Natural killer cell (primary cell): ENCODE data around the gene PIP5K1B. TPM values are rescaled to one million over a fixed set of nuclear protein-coding genes. Genes with fewer than 3 reads are reported as not detected.

Experiments
- ATAC-seq, 3 donors: fragments of 150-1000 bp in 2 of 3; fragments of 200-7000 bp in 1 of 3; cut with Tn5 transposase; 1 replicate in 1 of 3; 2 replicates in 2 of 3; pipeline ENCODE4 v1.10.0; 2021; ENCODE audit warnings: mild to moderate bottlenecking in 2 of 3, moderate library complexity in 2 of 3
- DNase-seq, 2 donors: peaks; one replicate each; pipeline versions ENCODE4 v3.0.0 to v3.0.0-alpha.2; 2013 to 2021; ENCODE audit warnings: mixed read lengths in 1 of 2
- H3K27ac ChIP-seq: one replicate; pipeline ENCODE4 v1.5.1; 2013; ENCODE audit warnings: mild to moderate bottlenecking, low read length
- H3K27me3 ChIP-seq: one replicate; pipeline ENCODE4 v1.6.1; 2013; ENCODE audit warnings: low read length; ENCODE audit not compliant: control insufficient read depth, insufficient read depth
- H3K36me3 ChIP-seq: one replicate; pipeline ENCODE4 v1.6.1; 2013; ENCODE audit warnings: low read length; ENCODE audit not compliant: control insufficient read depth, insufficient read depth
- H3K4me1 ChIP-seq: one replicate; pipeline ENCODE4 v1.6.1; 2013; ENCODE audit warnings: low read length; ENCODE audit not compliant: control insufficient read depth, insufficient read depth
- H3K4me3 ChIP-seq: one replicate; pipeline ENCODE4 v1.5.1; 2013; ENCODE audit warnings: low read length
- H3K9me3 ChIP-seq: one replicate; pipeline ENCODE4 v1.6.1; 2013; ENCODE audit warnings: low read length; ENCODE audit not compliant: control insufficient read depth, insufficient read depth
- H3K27ac Mint-ChIP-seq, 2 donors: one replicate each; pipeline ENCODE4 v1.8.0; 2022; ENCODE audit warnings: mild to moderate bottlenecking in 2 of 2, mixed read lengths in 2 of 2, moderate library complexity in 1 of 2
- H3K27me3 Mint-ChIP-seq, 2 donors: one replicate each; pipeline ENCODE4 v1.8.0; 2022; ENCODE audit warnings: low read depth in 2 of 2, mixed read lengths in 2 of 2
- H3K36me3 Mint-ChIP-seq: one replicate; pipeline ENCODE4 v1.8.0; 2022; ENCODE audit warnings: mixed read lengths
- H3K4me1 Mint-ChIP-seq, 2 donors: one replicate each; pipeline ENCODE4 v1.8.0; 2022; ENCODE audit warnings: mixed read lengths in 2 of 2
- H3K4me3 Mint-ChIP-seq: one replicate; pipeline ENCODE4 v1.8.0; 2022; ENCODE audit warnings: mild to moderate bottlenecking, moderate library complexity, mixed read lengths
- H3K9me3 Mint-ChIP-seq, 2 donors: one replicate each; pipeline ENCODE4 v1.8.0; 2022; ENCODE audit warnings: mixed read lengths in 2 of 2
- WGBS: methylation state at CpG from one replicate; pipeline ENCODE4 v1.1.7; 2013; ENCODE audit warnings: missing lambda C conversion rate; ENCODE audit not compliant: insufficient coverage; 5-methylcytosine and 5-hydroxymethylcytosine counted together
- intact Hi-C: fragments of 100-400 bp; cut with micrococcal nuclease; formaldehyde crosslinking; loops from one replicate; pipeline ENCODE4 v1.14.2; 2022
- total RNA-seq, 4 donors: library from RNA; stranded (reverse); fragments of 120-200 nt in 1 of 4; gene quantifications; one replicate each; pipeline versions ENCODE4 v1.2.3 to v1.2.4, GENCODE V29; 2013 to 2022
- TF ChIP-seq, protein P1 (sequence below): fragments of 200-600 bp; IDR thresholded peaks from one replicate; pipeline ENCODE4 v1.8.0; 2022; ENCODE audit warnings: antibody characterized with exemption

The PIP5K1B gene
- total RNA-seq, 3 donors from 2014 or later (not counting 1 experiment from before 2014, with no cell fraction given) = 0.73 to 3.4 (median 1.3) TPM

DNA sequence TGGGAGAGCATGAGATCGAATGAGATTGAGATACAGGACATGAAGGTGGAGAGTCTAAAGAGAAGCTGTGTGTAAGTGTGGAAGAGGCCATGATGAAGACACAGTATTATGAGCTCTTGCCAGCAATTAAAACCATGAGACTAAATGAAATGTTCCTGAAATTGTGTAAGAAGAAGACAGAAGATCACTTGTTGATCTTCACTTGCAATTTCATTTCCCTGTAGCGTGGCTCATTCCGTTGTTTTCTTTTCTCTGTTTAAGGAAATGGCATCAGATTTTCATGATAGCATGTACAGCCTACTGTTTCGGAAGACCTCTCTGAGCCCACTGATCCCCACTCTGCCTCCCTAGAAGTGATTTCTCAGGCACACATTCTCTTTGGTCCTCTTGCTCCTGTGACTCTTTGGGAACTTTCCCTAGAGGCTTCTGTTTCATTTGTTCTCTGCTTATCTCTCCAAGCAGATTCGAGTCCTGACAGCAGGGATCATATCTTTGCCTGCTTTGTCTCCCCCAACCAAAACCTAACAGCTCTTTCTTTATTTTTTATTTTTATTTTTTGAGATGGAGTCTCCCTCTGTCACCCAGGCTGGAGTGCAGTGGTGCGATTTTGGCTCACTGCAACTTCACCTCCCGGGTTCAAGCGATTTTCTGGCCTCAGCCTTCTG, 16.8 kb downstream of the PIP5K1B start:
- no peak for DNase-seq
- Mint-ChIP-seq H3K4me3 (no peak overlapping the region), H3K27me3 (peaks cover 0 to 6% of the 10 kb centered on the region in 2 donors), H3K9me3 (no peaks in the 10 kb centered on the region), H3K4me1 (no peaks in the 10 kb centered on the region), H3K36me3 (no peaks in the 10 kb centered on the region), H3K27ac (no peak overlapping the region)
- no peak overlapping the region for H3K27ac ChIP-seq
- no peaks in the 10 kb centered on the region for H3K9me3 ChIP-seq
- 81% methylated on average over 8 of the region's 8 CpGs for WGBS
- intact Hi-C loops = no loop called here
- no peak overlapping the region for H3K4me3 ChIP-seq
- ATAC-seq = no peak
- TF ChIP-seq, protein P1, sequence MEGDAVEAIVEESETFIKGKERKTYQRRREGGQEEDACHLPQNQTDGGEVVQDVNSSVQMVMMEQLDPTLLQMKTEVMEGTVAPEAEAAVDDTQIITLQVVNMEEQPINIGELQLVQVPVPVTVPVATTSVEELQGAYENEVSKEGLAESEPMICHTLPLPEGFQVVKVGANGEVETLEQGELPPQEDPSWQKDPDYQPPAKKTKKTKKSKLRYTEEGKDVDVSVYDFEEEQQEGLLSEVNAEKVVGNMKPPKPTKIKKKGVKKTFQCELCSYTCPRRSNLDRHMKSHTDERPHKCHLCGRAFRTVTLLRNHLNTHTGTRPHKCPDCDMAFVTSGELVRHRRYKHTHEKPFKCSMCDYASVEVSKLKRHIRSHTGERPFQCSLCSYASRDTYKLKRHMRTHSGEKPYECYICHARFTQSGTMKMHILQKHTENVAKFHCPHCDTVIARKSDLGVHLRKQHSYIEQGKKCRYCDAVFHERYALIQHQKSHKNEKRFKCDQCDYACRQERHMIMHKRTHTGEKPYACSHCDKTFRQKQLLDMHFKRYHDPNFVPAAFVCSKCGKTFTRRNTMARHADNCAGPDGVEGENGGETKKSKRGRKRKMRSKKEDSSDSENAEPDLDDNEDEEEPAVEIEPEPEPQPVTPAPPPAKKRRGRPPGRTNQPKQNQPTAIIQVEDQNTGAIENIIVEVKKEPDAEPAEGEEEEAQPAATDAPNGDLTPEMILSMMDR = no peak
- H3K4me1 ChIP-seq = no peaks in the 10 kb centered on the region
- no peaks in the 10 kb centered on the region for H3K27me3 ChIP-seq
- no peaks in the 10 kb centered on the region for H3K36me3 ChIP-seq

GRCh38 chr9:68725070-68725469, 20.0 kb downstream of the PIP5K1B start:
- Histone ChIP-seq H3K27me3 (no peaks in the 10 kb centered on the region), H3K9me3 (no peaks in the 10 kb centered on the region), H3K27ac (no peak overlapping the region), H3K4me3 (no peak overlapping the region), H3K36me3 (no peaks in the 10 kb centered on the region), H3K4me1 (no peaks in the 10 kb centered on the region)
- intact Hi-C loops = no loop called here
- no peak overlapping the region for H3K27ac Mint-ChIP-seq
- H3K27me3 Mint-ChIP-seq = peaks cover 0 to 12% of the 10 kb centered on the region in 2 donors
- WGBS = 70% methylated on average over 3 of the region's 3 CpGs
- no peaks in the 10 kb centered on the region for H3K36me3 Mint-ChIP-seq
- H3K9me3 Mint-ChIP-seq = no peaks in the 10 kb centered on the region
- H3K4me1 Mint-ChIP-seq = no peaks in the 10 kb centered on the region
- no peak overlapping the region for H3K4me3 Mint-ChIP-seq
- DNase-seq (no peak), ATAC-seq (no peak)
- TF ChIP-seq, protein P1 = no peak

- no peak overlapping the region for H3K4me3 Mint-ChIP-seq
- Histone ChIP-seq H3K4me1 (no peaks in the 10 kb centered on the region), H3K9me3 (no peaks in the 10 kb centered on the region), H3K36me3 (no peaks in the 10 kb centered on the region), H3K27ac (no peak overlapping the region), H3K4me3 (no peak overlapping the region), H3K27me3 (no peaks in the 10 kb centered on the region)
- peaks cover 0 to 14% of the 10 kb centered on the region in 2 donors for H3K27me3 Mint-ChIP-seq
- ATAC-seq (no peak), DNase-seq (no peak)
- H3K27ac Mint-ChIP-seq = no peak overlapping the region
- 93% methylated on average over 5 of the region's 5 CpGs for WGBS
- no peaks in the 10 kb centered on the region for H3K4me1 Mint-ChIP-seq
- H3K9me3 Mint-ChIP-seq = no peaks in the 10 kb centered on the region
- no peaks in the 10 kb centered on the region for H3K36me3 Mint-ChIP-seq
- intact Hi-C loops = no loop called here
- TF ChIP-seq, protein P1 = no peak
Measured at GRCh38 chr9:68726489-68726888, 21.4 kb downstream of the PIP5K1B start.

- TF ChIP-seq, protein P1 = no peak
Measured at GRCh38 chr9:68727636-68728035, 22.6 kb downstream of the PIP5K1B start.

More at GRCh38 chr9:68727636-68728035, 22.6 kb downstream of the PIP5K1B start:
- H3K36me3 Mint-ChIP-seq = no peaks in the 10 kb centered on the region
- no peak overlapping the region for H3K27ac Mint-ChIP-seq
- H3K4me3 ChIP-seq = no peak overlapping the region
- H3K36me3 ChIP-seq = no peaks in the 10 kb centered on the region
- DNase-seq (no peak), ATAC-seq (no peak)
- no peaks in the 10 kb centered on the region for H3K4me1 ChIP-seq
- H3K9me3 Mint-ChIP-seq = no peaks in the 10 kb centered on the region
- H3K27ac ChIP-seq = no peak overlapping the region
- WGBS = no CpG with 5 or more reads among the region's 2 CpGs
- H3K27me3 Mint-ChIP-seq = peaks cover 6 to 14% of the 10 kb centered on the region in 2 donors
- H3K27me3 ChIP-seq = no peaks in the 10 kb centered on the region
- H3K9me3 ChIP-seq = no peaks in the 10 kb centered on the region
- intact Hi-C loops = no loop called here
- no peaks in the 10 kb centered on the region for H3K4me1 Mint-ChIP-seq
- H3K4me3 Mint-ChIP-seq = no peak overlapping the region
